HG03060 (cell line): ENCODE measurements around the gene DNM2.
"Not testable (repeated sequence)": the region's sequence is repeated elsewhere in the genome, so short reads cannot be mapped to it uniquely, and the experiment has no call there.

ENCODE experiments used
- ATAC-seq: cut with Tn5 transposase; IDR thresholded peaks from one replicate; pipeline ENCODE4 v1.9.1; 2021; ENCODE audit warnings: low read depth, moderate number of reproducible peaks; ENCODE audit not compliant: unreplicated experiment

DNM2 gene

GRCh38 chr19:10720607-10721125 is 2.8 kb downstream of the DNM2 start:
- no peak for ATAC-seq

GRCh38 chr19:10723591-10723990 is 5.7 kb downstream of the DNM2 start:
- ATAC-seq = no peak

- no peak for ATAC-seq
Observed at GRCh38 chr19:10724573-10725071, 6.7 kb downstream of the DNM2 start.

DNA sequence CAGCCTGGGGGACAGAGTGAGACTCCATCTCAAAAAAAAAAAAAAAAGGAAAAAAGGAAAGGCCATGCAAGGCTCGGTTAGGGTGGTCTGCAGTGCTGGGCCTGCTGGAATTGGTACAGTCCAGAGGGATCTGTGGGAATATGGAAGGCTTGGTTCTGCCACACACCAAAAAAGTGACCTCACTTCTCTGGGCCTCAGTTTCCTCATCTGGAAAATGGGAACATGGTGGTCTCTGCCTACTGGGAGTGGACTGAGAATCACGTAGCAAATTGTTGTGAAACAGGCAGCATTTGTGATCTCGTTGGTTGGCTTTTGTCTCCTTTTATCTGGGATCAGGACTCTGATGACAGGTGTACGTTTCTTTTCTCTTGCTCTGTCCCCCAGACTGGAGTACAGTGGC is 7.5 kb downstream of the DNM2 start:
- ATAC-seq = no peak

GRCh38 chr19:10726268-10726667 is 8.4 kb downstream of the DNM2 start:
- ATAC-seq = no peak

DNA sequence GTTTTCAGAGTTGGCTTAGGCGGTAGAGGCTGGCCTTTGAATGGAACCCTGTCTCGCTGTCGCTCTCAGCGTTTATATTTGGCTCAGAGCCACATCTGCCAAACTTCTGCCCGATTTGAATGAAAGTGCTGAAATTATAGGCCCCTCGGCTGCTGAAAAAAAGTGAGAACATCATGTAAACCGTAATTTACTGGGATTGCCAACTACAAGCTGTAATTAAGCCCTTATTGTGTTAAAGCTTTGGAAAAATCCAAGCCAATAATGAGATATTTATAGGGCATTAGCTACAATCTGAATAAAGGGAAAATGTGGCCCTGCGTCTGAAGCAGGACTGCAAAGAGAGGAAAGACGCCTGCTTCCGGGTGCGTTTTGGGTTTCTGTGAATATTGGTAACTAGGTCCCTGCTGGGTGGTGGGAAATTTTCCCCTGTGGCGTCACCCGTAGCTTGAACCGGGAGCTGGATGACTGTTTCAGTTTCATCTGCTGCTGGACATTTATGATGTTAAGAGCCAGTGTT is 9.9 kb downstream of the DNM2 start:
- no peak for ATAC-seq

- no peak for ATAC-seq
Observed at GRCh38 chr19:10729411-10729810, 11.5 kb downstream of the DNM2 start.

GRCh38 chr19:10730932-10731331 is 13.1 kb downstream of the DNM2 start:
- ATAC-seq = no peak

DNA sequence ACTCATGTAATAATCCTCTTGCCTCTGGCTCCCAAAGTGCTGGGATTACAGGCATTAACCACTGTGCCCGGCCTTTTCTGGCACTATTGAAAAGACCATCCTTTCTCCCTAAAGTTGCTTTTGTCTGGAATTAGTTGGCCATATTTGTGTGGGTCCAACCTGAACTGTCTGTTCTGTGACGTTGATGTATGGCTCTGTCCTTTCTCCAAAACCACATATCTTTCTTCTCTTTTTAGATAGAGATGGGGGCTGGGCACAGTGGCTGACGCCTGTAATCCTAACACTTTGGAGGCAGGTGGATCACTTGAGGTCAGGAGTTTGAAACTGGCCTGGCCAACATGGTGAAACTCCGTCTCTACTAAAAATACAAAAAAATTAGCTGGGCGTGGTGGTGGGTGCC is 17.9 kb downstream of the DNM2 start:
- ATAC-seq = no peak

DNA sequence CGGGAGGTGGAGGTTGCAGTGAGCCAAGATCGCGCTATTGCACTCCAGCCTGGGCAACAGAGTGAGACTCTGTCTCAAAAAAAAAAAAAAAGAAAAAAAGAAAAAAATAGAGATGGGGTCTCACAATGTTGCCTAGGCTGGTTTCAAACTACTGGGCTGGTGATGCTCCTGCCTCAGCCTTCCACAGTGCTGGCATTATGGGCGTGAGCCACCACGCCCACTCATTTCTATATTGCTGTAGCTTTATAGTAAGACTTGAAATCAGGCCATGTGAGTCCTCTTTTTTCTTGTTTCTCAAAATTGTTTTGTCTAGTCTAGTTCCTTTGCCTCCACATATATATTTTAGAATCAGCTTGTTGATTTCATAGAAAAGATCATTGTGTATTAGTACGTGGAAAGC is 18.3 kb downstream of the DNM2 start:
- no peak for ATAC-seq

DNA sequence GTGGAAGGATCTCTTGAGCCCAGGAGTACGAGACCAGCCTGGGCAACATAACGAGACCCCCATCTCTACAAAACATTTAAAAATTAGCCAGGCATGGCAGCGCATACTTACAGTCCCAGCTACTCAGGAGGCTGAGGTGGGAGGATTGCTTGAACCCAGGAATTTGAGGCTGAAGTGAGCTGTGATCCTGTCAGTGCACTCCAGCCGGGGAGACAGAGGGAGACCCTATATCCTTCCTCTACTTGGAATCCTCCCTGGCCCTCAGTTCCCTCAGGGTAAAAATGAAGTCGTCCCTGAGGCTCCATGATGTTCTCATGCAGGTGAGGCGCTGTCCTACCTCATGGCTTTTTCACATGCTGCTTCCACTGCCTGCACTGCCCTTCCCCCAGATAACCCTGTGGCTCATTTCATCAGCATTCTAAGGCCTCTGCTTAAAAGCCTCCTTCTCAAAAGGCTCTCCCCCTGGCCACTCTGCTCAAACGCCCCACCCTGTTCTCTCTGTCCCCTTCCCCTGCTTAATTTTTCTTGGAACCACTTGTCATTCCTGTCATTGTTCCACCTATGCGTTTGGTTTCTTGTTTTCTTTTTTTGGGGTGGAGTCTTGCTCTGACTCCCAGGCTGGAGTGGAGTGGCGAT is 19.2 kb downstream of the DNM2 start:
- ATAC-seq = no peak

DNA sequence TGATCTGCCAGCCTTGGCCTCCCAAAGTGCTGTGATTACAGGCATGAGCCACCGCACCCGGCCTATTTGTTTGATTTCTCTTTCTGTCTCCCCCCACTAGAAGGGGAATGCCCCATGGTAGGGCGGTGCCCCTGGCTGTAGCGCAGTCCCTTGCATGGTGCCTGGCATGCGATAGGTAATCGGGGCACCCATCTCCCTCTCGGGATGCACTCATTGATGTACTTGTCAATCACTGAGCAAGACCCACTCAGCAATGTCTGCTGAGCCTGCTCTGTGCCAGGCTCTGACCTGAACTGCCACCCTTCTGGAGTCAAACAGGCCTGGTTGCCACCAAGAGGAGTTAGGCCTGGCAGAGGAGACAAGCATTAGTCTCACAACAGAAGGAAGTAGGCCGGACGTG is 19.8 kb downstream of the DNM2 start:
- ATAC-seq = no peak

DNA sequence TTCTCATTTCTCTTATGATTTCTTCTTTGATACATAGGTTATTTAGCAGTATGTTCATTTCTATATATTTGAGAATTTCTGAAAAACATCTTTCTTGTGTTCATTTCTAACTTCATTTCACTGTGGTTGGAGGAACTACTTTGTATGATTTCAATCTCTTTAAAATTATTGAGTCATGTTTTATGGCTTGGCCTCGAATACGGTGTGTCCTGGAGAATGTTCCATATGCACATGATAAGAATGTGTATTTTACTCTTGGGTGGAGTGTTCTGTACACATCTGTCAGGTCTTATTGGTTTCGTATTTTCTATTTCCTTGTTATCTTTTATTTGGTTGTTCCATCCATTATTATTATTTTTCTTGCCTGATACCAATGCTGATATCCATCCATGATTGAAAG is 22.9 kb downstream of the DNM2 start:
- no peak for ATAC-seq

GRCh38 chr19:10742476-10742875 is 24.6 kb downstream of the DNM2 start:
- no peak for ATAC-seq

DNA sequence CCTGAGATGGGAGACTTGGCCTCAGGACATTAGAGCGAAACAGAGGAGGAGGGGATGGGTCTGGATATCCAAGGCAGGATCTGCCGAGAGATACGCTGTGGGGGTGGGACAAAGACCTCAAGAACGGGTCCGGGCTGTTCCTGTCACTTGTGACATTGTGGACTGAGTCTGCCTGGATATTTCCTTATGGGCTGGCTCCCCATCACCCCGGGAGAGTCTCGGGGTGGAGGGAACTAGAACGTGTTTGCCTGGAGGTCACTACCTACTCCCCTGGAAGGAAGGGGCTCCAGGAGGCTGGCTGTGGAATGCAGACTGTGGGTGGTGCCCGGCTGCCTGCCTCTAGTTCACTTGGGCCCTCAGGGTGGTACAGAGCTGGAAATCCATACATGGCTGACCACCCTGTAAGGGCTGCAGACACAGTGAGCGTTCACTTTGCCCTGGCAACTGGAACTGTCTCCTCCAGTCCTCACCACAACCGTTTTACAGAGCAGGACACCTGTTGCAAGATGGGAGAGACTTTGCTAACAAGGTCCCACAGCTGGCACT is 26.4 kb downstream of the DNM2 start:
- no peak for ATAC-seq

- no peak for ATAC-seq
Observed at GRCh38 chr19:10744801-10745293, 27.0 kb downstream of the DNM2 start.

DNA sequence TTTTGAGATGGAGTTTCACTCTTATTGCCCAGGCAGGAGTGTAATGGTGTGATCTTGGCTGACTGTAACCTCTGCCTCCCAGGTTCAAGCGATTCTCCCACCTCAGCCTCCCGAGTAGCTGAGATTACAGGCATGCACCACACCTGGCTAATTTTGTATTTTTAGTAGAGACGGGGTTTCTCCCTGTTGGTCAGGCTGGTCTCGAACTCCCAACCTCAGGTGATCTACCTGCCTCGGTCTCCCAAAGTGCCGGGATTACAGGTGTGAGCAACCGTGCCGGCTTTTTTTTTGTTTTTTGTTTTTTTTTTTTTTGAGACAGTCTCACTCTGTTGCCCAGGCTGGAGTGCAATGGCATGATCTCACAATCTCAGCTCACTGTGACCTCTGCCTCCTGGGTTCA is 28.6 kb downstream of the DNM2 start:
- ATAC-seq = not testable (repeated sequence)

DNA sequence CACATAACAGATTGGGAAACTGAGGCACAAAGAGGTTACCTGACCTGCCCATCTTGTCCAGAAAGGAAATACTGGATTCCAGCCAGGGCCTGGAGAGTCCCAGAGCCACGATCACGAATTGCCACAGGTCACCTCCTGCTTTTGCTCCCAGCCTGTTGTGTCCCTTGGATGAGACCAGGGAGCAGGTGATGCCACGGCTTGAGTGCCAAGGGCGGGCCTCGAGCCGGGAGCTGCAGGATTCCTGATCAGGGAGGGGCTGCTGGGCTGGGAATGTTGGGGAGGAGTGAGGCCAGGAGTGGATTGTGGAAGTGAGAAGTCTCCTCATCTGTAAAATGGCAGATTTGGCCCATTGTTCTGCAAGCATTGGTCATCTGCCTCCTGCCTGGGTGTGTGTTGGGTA is 29.4 kb downstream of the DNM2 start:
- no peak for ATAC-seq

DNA sequence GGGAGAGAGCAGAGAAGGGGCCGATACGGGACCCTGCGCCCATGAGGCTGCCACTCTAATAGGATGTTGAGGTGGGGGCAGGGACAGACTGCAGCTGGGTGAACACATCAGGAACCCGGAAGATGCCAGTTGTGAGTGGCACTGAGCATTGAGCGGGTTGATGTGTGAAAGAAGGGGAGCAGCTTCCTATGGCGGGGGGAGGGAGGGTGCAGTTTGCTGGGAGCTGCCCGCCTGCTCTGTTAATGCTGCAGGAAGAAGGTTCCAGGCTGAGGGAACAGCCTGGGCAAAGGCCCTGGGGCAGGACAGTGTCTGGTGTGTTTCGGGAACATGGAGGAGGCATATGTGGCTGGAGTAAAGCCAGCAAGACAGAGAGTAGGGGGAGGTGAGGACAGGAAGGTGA is 29.8 kb downstream of the DNM2 start:
- ATAC-seq = no peak

- ATAC-seq = no peak
Observed at GRCh38 chr19:10748195-10748926, 30.5 kb downstream of the DNM2 start.

- no peak for ATAC-seq
Observed at GRCh38 chr19:10748927-10749434, 31.1 kb downstream of the DNM2 start.
